DMS153 treated with DMSO at 0.1 percent for 48 hours (cell line): ENCODE data around the gene THSD4.

Experiments
- DNase-seq: peaks from one replicate; lab custom pipeline; 2025; ENCODE audit not compliant: unreplicated experiment; lab: John Stamatoyannopoulos, UW

The THSD4 gene

GRCh38 chr15:71730277-71731144 is 615.2 kb downstream of the THSD4 start:
- no peak for DNase-seq

GRCh38 chr15:71732636-71733035 is 617.4 kb downstream of the THSD4 start:
- DNase-seq = no peak

DNA sequence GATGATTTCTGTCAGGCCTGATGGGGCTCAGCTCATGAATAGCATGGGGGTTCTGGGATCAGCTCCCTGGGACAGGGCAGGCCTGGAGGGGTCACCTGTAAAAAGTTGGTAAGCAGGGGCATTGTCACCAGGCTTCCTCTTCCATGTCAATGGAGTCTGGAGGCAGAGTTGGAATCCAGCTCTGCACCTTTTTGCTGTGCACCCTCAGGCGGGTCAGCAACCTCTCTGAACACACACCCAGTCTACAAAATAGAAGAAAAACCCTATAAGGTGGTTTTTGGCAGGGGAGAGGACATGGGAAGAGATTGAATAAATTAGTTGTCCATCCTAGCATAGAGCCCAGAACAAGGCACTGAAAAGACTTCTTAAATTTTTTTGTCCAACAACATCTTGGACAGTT is 617.9 kb downstream of the THSD4 start:
- DNase-seq = no peak

- DNase-seq = no peak
Observed at GRCh38 chr15:71734709-71735384, 619.6 kb downstream of the THSD4 start.

GRCh38 chr15:71735385-71735757 is 620.1 kb downstream of the THSD4 start:
- DNase-seq = no peak

DNA sequence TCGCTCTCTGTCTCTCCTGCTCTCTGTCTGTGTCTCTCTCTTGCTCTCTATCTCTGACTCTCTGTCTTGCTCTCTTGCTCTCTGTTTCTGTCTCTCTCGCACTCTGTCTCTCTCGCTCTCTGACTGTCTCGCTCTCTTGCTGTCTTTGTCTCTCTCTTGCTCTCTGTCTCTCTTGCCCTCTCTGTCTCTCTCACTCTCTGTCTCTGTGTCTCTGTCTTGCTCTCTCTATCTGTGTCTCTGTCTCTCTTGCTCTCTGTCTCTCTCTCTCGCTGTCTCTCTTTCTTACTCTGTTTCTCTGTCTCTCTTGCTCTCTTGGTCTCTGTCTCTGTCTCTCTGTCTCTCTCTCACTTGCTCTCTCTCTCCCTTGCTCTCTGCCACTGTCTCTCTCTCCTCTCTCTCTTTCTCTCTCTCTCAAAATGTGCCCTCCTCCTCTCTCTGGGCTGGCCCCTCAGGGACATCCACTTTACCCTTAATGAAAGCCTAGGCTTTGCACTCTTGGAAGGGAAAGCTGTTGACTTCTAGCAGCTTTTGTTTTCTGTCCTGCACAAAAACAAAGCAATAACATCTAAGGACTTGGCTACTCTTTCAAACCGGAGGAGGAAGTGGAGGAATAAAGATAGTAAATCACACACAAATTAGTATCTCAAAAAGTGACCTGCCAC is 621.1 kb downstream of the THSD4 start:
- no peak for DNase-seq

DNA sequence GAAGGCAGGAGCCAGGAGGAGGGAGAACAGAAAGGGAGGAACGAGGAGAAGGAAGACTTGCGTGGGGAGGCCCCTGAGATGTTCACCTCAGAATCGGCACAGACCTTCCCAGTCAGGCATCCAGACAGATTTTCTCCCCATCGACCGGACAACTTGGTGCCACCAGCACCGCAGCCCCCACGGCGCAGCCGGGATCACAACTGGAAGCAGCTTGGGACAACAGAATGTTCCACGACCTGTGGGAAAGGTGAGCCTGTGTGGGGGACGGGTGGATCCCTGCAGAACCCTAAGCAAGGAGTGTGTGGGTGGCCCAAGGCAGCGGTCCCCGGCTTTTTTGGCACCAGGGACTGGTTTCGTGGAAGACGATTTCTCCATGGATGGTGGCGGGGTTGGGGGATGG is 622.5 kb downstream of the THSD4 start:
- no peak for DNase-seq

DNA sequence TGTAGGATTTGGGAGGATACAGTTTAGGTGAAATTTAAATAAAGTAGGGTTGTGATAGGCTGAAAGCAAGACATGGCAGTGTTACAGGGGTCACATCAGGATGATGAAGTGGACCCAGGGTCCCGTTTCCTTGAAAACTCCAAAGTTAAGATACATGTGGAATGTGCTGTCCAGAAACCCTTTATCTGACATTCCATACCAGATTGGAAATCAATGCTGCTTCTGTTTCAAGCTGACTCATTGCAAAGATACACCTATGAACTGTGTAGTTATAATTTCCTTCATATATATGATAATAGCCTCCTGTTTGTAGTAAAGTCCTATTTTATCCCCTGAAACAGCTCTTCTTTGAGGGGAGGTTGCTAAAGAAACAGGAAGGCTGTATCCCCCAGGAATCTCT is 624.1 kb downstream of the THSD4 start:
- no peak for DNase-seq

DNA sequence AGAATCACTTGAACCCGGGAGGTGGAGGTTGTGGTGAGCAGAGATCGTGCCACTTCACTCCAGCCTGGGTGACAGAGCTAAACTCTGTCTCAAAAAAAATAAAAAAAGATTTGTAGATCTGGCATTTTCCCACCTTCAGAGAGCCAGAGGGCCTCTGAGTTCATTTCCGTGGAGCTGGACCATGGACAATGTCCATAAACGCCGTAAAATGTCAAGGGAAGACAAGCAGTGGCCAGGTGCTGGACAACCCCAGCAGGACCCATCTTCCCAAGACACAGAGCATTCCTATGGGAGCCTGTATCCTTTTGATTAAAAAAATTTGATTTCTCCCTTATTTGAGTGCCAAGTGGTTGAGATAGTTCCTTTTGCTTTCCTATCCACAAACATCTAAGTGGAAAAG is 627.7 kb downstream of the THSD4 start:
- no peak for DNase-seq

DNA sequence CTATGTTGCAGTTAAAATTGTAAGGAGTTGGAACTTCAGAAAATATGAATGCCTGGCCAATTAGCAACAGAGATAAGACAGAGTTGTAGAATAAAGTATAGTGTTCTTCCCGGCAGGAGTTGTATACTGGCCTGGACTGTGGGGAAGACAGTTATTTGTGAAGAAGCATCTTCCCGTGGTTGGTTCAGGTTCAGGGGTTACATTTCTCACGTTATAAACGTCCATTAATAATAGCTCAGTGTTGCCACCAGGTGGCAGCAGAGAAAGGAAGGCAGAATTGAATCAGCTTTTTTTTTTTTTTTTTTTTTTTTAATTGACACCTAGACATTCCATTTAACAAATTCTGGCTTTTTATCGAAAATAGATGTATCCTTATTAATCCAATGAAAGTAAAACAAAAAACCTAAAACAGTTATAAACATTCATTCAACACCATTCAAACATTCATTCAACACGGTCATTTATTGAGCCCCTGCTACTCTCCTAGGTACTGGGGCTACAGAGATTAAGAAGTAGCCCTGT is 628.7 kb downstream of the THSD4 start:
- no peak for DNase-seq

DNA sequence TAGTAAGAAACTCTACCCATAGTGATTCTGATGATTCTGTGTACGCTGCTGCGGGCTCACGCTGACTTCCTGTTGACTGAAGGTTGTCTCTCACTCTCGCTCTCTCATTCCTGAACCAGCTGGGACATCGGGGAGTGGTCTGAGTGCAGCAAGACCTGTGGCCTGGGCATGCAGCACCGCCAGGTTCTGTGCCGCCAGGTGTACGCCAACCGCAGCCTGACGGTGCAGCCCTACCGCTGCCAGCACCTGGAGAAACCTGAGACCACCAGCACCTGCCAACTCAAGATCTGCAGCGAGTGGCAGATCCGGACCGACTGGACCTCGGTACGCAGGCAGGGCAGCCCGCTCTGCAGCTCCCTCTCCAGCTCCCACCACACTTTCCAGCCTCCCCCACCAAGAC is 631.4 kb downstream of the THSD4 start:
- DNase-seq = no peak

- DNase-seq = no peak
Observed at GRCh38 chr15:71747128-71748083, 632.1 kb downstream of the THSD4 start.

DNA sequence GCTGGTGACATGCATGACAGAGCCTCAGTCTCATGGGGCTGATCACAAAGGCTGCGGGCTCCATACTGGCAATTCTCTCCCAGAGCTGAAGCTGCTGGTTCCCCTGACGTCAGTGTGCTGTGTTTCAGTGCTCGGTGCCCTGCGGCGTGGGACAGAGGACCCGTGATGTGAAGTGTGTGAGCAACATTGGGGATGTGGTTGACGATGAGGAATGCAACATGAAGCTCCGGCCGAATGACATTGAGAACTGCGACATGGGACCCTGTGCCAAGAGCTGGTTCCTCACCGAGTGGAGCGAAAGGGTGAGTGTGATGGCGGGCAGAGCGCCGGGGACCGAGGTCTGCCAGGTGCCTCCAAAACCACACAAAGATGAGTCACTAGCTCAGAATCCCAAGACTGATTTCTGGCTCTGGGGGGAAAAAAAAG is 633.0 kb downstream of the THSD4 start:
- no peak for DNase-seq

- no peak for DNase-seq
Observed at GRCh38 chr15:71749500-71749899, 634.2 kb downstream of the THSD4 start.

DNA sequence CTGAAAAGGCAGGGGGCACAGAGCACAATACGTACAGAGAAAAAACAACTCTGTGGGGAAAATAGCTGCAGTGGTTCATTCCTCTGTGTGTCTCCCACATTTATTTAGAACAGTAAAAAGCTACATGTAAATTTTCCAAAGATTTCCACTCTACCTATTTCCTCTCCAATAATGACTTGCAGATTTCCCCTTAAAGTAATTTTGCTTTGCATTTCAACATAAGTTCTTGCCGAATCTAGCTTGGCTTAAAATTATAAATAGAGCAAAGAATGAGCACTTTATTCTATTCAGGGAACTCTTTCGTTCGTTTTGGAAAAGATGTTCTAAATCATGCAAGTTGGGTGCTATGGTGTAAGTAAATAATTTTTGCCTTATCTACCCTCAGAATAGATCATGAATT is 636.9 kb downstream of the THSD4 start:
- DNase-seq = no peak

DNA sequence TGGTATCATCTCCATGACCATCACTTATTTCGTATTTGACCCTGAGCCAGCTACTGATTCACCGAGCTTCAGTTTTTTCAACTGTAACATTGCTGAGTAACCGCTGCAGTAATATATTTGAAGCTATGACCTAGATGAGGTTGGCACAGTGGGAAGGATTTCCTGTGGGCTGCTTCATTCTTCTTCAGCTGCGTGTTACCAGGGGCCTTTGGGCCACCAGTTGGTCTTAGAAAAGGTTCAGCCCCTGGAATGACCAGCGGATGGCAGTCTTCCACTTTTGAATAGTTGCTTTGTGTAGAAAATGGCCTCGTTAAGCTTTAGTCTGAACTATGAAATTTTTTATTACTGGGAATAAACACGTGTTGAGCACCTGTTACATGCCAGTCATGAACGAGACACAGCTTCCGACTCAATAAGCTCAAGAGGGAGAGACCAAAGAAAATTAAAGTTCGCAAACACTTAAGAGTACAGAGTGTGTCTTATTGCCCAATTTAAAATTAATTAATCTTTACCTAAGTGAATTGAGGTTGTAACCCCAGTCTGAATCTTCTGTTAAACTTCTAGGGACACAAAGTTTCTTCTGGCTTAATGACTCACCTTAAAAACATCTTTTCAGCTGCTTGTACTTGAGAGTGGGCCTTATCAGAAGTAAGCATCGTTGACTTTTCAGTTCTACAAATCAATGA is 637.5 kb downstream of the THSD4 start:
- DNase-seq = no peak

DNA sequence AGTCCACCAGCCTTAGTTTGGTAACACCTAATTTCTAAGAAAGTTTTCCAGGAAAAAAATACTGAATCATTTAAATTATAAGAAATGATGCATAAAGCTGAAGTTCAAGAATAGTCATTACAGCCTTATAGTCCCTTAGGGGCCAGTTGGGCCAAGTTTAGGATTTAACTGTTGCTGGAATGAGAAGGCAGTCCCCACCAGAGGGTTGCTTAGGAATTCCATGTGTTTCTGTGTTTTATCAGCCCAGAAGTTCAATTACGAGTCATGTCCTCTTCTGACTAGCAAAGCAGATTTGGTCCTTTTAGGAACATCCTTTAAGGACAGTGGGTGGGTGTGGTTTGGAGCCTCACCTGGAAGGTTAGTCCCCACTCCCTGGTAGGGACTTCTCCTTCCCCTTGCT is 638.1 kb downstream of the THSD4 start:
- DNase-seq = no peak

- no peak for DNase-seq
Observed at GRCh38 chr15:71754660-71755059, 639.4 kb downstream of the THSD4 start.

- no peak for DNase-seq
Observed at GRCh38 chr15:71755092-71755970, 640.1 kb downstream of the THSD4 start.
